GM18867 (cell line): ENCODE results near the gene SPRED3.

Experiments used
- ATAC-seq: cut with Tn5 transposase; IDR thresholded peaks from one replicate; pipeline ENCODE4 v1.9.1; 2021; ENCODE audit warnings: mild to moderate bottlenecking, moderate library complexity; ENCODE audit not compliant: unreplicated experiment

SPRED3 gene

GRCh38 chr19:38371081-38371480 is 17.4 kb upstream of the SPRED3 start:
- ATAC-seq: no peak

- ATAC-seq: no peak
Measured at GRCh38 chr19:38373907-38374331, 14.6 kb upstream of the SPRED3 start.

- ATAC-seq: peak; percentile 92
Measured at GRCh38 chr19:38374332-38375097, 14.0 kb upstream of the SPRED3 start, which contains the start of gene PSMD8. Gene PSMD8 (plus strand): TSS chr19:38374571. CDS start chr19:38374602, 31 bp downstream.

GRCh38 chr19:38375098-38375493 is 13.4 kb upstream of the SPRED3 start:
- no peak for ATAC-seq

GRCh38 chr19:38375748-38376147 is 12.7 kb upstream of the SPRED3 start:
- no peak for ATAC-seq

GRCh38 chr19:38376576-38376975 is 11.9 kb upstream of the SPRED3 start:
- ATAC-seq: no peak

- ATAC-seq: no peak
Measured at GRCh38 chr19:38377052-38377451, 11.4 kb upstream of the SPRED3 start.

GRCh38 chr19:38378866-38379265 is 9.6 kb upstream of the SPRED3 start:
- no peak for ATAC-seq

GRCh38 chr19:38381138-38381537 is 7.4 kb upstream of the SPRED3 start:
- no peak for ATAC-seq

GRCh38 chr19:38383184-38383583 is 5.3 kb upstream of the SPRED3 start:
- ATAC-seq: no peak

- ATAC-seq: no peak
Measured at GRCh38 chr19:38383743-38384142, 4.8 kb upstream of the SPRED3 start.

- ATAC-seq: no peak
Measured at GRCh38 chr19:38384209-38385027, 4.1 kb upstream of the SPRED3 start.

- ATAC-seq: no peak
Measured at GRCh38 chr19:38385057-38385803, 3.3 kb upstream of the SPRED3 start.

GRCh38 chr19:38385804-38386257 is 2.7 kb upstream of the SPRED3 start:
- ATAC-seq: no peak

- no peak for ATAC-seq
Measured at GRCh38 chr19:38386300-38386970, 2.1 kb upstream of the SPRED3 start.

GRCh38 chr19:38386971-38387549 is 1.4 kb upstream of the SPRED3 start:
- ATAC-seq: no peak

- peak; percentile 60 for ATAC-seq
Measured at GRCh38 chr19:38387550-38388348, 748 bp upstream of the SPRED3 start, which contains the start of gene GGN. Gene GGN (minus strand): TSS chr19:38388034. CDS start chr19:38387261, 773 bp downstream.

GRCh38 chr19:38389101-38389925 is 816 bp downstream of the SPRED3 start:
- ATAC-seq: no peak
